RPMI8226 (cell line): ENCODE results near the gene VSIG4.
"Not testable (repeated sequence)": the region's sequence is repeated elsewhere in the genome, so short reads cannot be mapped to it uniquely, and the experiment has no call there.

Experiments
- DNase-seq: peaks from one replicate; pipeline ENCODE4 v3.0.0-alpha.2; 2015

Gene VSIG4

GRCh38 chrX:66039944-66040343, at the start of gene VSIG4:
Gene VSIG4, minus strand, starts transcription at chrX:66040080. Its CDS starts 82 bp downstream, at chrX:66039998.
- no peak for DNase-seq

GRCh38 chrX:66076801-66077200, 36.9 kb upstream of the VSIG4 start:
- DNase-seq, result no peak

- DNase-seq, result peak; percentile 8
These were observed 35.3 kb upstream of the VSIG4 start for GRCh38 chrX:66074920-66075879.

GRCh38 chrX:66071126-66071525, 31.2 kb upstream of the VSIG4 start:
- no peak for DNase-seq

GRCh38 chrX:66064261-66064660, 24.4 kb upstream of the VSIG4 start:
- DNase-seq, result no peak

- DNase-seq, result not testable (repeated sequence)
These were observed 17.1 kb upstream of the VSIG4 start for GRCh38 chrX:66057019-66057418.

- no peak for DNase-seq
These were observed 15.1 kb upstream of the VSIG4 start for GRCh38 chrX:66054978-66055377.

GRCh38 chrX:66053414-66053813, 13.5 kb upstream of the VSIG4 start:
- no peak for DNase-seq

- no peak for DNase-seq
These were observed 12.1 kb upstream of the VSIG4 start for GRCh38 chrX:66051980-66052379.

- no peak for DNase-seq
These were observed 10.3 kb upstream of the VSIG4 start for GRCh38 chrX:66050140-66050569.

GRCh38 chrX:66049056-66049455, 9.2 kb upstream of the VSIG4 start:
- no peak for DNase-seq

GRCh38 chrX:66046612-66047235, 6.8 kb upstream of the VSIG4 start:
- DNase-seq, result peak; percentile 48

- DNase-seq, result no peak
These were observed 6.0 kb upstream of the VSIG4 start for GRCh38 chrX:66045894-66046293.

- no peak for DNase-seq
These were observed 3.7 kb upstream of the VSIG4 start for GRCh38 chrX:66043584-66043983.

GRCh38 chrX:66042307-66043077, 2.6 kb upstream of the VSIG4 start:
- DNase-seq, result no peak

- DNase-seq, result no peak
These were observed 1.8 kb downstream of the VSIG4 start for GRCh38 chrX:66038115-66038514.

- no peak for DNase-seq
These were observed 3.6 kb downstream of the VSIG4 start for GRCh38 chrX:66036231-66036630.

- no peak for DNase-seq
These were observed 4.2 kb downstream of the VSIG4 start for GRCh38 chrX:66035667-66036066.

GRCh38 chrX:66030505-66031317, 9.2 kb downstream of the VSIG4 start:
- DNase-seq, result peak; percentile 14

GRCh38 chrX:66028936-66029335, 10.9 kb downstream of the VSIG4 start:
- no peak for DNase-seq

- DNase-seq, result no peak
These were observed 15.3 kb downstream of the VSIG4 start for GRCh38 chrX:66024570-66024969.

- no peak for DNase-seq
These were observed 15.8 kb downstream of the VSIG4 start for GRCh38 chrX:66024092-66024467.
